ENCODE measurements around the gene AHI1.

Gene AHI1

DNA sequence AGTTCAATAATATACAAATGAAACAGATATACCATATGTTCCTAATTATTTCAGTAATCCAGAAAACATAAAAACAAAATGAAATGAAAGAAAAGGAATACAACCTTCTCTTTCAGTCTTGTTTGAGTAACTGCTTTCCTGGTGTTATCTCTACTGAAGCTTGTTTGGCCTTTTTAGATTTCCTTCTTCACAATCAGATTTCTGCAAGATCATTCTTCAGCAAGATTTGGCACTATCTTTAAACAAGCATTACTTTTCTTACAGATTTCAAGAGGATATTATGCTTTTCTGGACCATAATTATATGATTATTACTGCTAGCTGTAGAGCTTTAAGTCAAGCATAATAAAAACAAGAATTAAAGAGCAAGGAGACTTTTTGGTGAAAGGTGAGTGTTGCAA, 196.2 kb downstream of the AHI1 start:
- Histone ChIP-seq H3K27me3 (ENCODE audit: control insufficient read depth, insufficient read depth, low read length) (no peaks in the 10 kb centered on the region), H3K36me3 (ENCODE audit: control insufficient read depth, insufficient read depth, low read length) (no peaks in the 10 kb centered on the region), H3K4me3 (ENCODE audit: low read length) (no peak overlapping the region), H3K4me1 (ENCODE audit: control insufficient read depth, insufficient read depth, low read length) (no peaks in the 10 kb centered on the region), H3K9me3 (ENCODE audit: control insufficient read depth, insufficient read depth, low read length) (no peaks in the 10 kb centered on the region), H3K27ac (ENCODE audit: low read length) (no peak overlapping the region)
- no peak for DNase-seq (ENCODE audit: low read depth, low spot score)

DNA sequence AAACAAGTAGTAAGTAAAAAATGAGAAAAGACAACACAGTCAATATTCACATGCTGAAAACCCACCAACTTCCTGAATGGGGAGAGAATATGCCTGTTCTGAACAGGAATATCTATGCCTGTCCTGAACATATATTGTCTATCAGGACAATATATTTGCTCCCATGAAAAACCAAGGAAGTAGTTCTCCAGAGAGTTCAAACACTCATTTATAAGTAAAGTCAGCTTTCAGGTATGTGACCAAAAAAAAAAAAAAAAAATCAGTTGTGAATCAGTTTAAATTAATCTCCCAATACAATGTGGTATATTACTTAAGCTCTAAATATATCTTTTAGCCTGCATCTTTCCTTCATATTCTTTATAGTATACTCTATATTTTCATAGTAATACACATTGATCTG, 197.0 kb downstream of the AHI1 start:
- Histone ChIP-seq H3K27ac (ENCODE audit: low read length) (no peak overlapping the region), H3K4me3 (ENCODE audit: low read length) (no peak overlapping the region), H3K36me3 (ENCODE audit: control insufficient read depth, insufficient read depth, low read length) (no peaks in the 10 kb centered on the region), H3K9me3 (ENCODE audit: control insufficient read depth, insufficient read depth, low read length) (no peaks in the 10 kb centered on the region), H3K27me3 (ENCODE audit: control insufficient read depth, insufficient read depth, low read length) (no peaks in the 10 kb centered on the region), H3K4me1 (ENCODE audit: control insufficient read depth, insufficient read depth, low read length) (no peaks in the 10 kb centered on the region)
- no peak for DNase-seq (ENCODE audit: low read depth, low spot score)

DNA sequence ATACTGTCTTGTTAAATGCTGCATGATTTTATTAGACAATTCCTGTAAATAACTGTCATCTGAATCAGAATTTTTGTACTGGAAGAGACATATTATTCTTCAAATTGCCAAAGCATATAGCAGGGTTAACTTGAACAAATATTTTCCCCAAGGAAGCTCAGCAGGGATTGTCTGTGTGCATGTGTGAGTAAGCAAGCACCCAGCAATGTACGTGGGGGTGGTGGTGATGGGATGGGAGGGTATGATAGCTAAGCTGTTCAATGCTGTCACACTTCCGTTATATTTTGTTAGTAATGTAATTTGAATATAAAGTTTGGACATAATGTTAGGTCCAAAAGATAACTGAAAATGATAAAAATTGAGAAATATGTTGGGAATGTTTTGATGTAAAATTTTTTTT, 198.3 kb downstream of the AHI1 start:
- Histone ChIP-seq H3K27ac (ENCODE audit: low read length) (no peak overlapping the region), H3K4me1 (ENCODE audit: control insufficient read depth, insufficient read depth, low read length) (no peaks in the 10 kb centered on the region), H3K36me3 (ENCODE audit: control insufficient read depth, insufficient read depth, low read length) (no peaks in the 10 kb centered on the region), H3K9me3 (ENCODE audit: control insufficient read depth, insufficient read depth, low read length) (no peaks in the 10 kb centered on the region), H3K4me3 (ENCODE audit: low read length) (no peak overlapping the region), H3K27me3 (ENCODE audit: control insufficient read depth, insufficient read depth, low read length) (no peaks in the 10 kb centered on the region)
- 100% methylated on average over 1 of the region's 2 CpGs for WGBS (ENCODE audit: insufficient coverage, insufficient read length)
- DNase-seq (ENCODE audit: low read depth, low spot score), result no peak

DNA sequence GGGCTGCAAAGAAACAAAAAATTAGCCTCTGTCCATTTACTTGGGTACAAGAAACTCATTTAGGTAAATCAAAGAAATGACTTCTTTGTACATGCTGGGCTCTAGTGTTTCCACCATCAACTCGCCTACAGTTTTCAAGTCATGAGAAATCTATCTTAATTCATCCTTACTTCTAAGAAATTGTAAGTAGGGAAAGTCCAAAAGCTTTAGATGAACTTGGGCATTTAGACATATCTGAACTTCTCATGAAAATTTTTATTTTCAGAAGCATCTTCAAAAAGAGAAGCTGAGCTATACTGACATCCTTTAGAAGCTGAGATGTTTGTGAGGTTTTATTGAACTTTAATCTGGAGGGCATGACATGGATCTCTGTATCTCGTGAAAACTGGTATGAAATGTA, 199.1 kb downstream of the AHI1 start:
- Histone ChIP-seq H3K27me3 (ENCODE audit: control insufficient read depth, insufficient read depth, low read length) (no peaks in the 10 kb centered on the region), H3K36me3 (ENCODE audit: control insufficient read depth, insufficient read depth, low read length) (no peaks in the 10 kb centered on the region), H3K27ac (ENCODE audit: low read length) (no peak overlapping the region), H3K9me3 (ENCODE audit: control insufficient read depth, insufficient read depth, low read length) (no peaks in the 10 kb centered on the region), H3K4me1 (ENCODE audit: control insufficient read depth, insufficient read depth, low read length) (no peaks in the 10 kb centered on the region), H3K4me3 (ENCODE audit: low read length) (no peak overlapping the region)
- DNase-seq (ENCODE audit: low read depth, low spot score), result no peak
- WGBS (ENCODE audit: insufficient coverage, insufficient read length), result no CpG with 5 or more reads among the region's 2 CpGs

DNA sequence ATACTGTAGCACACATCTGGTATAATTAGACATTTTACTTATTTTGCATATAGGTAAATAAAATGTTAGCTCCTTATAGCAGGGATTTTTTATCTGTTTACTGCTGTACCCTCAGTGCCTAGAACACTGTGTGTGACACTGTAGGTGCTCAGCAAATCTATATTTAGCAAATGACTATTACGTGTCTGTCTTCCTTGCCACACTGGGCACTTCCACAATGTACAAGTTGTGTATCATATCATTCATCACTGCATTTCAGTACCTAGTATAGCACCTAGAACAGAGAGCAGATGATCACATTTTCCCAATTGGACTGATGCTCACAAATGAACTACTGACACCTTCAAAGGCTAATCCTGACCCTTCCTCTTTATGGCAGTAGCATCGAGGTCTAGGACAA, 200.8 kb downstream of the AHI1 start:
- no peak for DNase-seq (ENCODE audit: low read depth, low spot score)
- Histone ChIP-seq H3K4me1 (ENCODE audit: control insufficient read depth, insufficient read depth, low read length) (no peaks in the 10 kb centered on the region), H3K27me3 (ENCODE audit: control insufficient read depth, insufficient read depth, low read length) (no peaks in the 10 kb centered on the region), H3K36me3 (ENCODE audit: control insufficient read depth, insufficient read depth, low read length) (no peaks in the 10 kb centered on the region), H3K9me3 (ENCODE audit: control insufficient read depth, insufficient read depth, low read length) (no peaks in the 10 kb centered on the region), H3K27ac (ENCODE audit: low read length) (no peak overlapping the region), H3K4me3 (ENCODE audit: low read length) (no peak overlapping the region)
- WGBS (ENCODE audit: insufficient coverage, insufficient read length), result no CpG with 5 or more reads among the region's 2 CpGs

DNA sequence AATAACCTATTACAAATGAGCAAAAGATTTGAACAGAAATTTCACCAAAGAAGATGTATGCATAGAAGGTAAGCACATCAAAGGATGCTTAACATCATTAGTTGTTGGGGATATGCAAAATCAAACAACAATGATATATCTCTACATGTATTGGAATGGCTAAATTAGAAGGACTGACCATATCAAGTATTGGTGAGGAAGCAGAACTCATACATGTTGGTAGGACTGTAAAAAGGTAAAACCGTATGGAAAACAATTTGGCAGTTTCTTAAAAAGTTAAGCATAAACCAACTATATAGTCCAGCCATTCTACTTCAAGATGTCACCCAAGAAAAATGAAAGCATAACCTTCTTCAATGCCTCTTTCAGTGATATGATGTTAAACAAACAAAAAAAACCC, 202.5 kb downstream of the AHI1 start:
- Histone ChIP-seq H3K36me3 (ENCODE audit: control insufficient read depth, insufficient read depth, low read length) (no peaks in the 10 kb centered on the region), H3K4me3 (ENCODE audit: low read length) (no peak overlapping the region), H3K9me3 (ENCODE audit: control insufficient read depth, insufficient read depth, low read length) (no peaks in the 10 kb centered on the region), H3K4me1 (ENCODE audit: control insufficient read depth, insufficient read depth, low read length) (no peaks in the 10 kb centered on the region), H3K27me3 (ENCODE audit: control insufficient read depth, insufficient read depth, low read length) (no peaks in the 10 kb centered on the region), H3K27ac (ENCODE audit: low read length) (no peak overlapping the region)
- no CpG with 5 or more reads among the region's 1 CpG for WGBS (ENCODE audit: insufficient coverage, insufficient read length)
- no peak for DNase-seq (ENCODE audit: low read depth, low spot score)

DNA sequence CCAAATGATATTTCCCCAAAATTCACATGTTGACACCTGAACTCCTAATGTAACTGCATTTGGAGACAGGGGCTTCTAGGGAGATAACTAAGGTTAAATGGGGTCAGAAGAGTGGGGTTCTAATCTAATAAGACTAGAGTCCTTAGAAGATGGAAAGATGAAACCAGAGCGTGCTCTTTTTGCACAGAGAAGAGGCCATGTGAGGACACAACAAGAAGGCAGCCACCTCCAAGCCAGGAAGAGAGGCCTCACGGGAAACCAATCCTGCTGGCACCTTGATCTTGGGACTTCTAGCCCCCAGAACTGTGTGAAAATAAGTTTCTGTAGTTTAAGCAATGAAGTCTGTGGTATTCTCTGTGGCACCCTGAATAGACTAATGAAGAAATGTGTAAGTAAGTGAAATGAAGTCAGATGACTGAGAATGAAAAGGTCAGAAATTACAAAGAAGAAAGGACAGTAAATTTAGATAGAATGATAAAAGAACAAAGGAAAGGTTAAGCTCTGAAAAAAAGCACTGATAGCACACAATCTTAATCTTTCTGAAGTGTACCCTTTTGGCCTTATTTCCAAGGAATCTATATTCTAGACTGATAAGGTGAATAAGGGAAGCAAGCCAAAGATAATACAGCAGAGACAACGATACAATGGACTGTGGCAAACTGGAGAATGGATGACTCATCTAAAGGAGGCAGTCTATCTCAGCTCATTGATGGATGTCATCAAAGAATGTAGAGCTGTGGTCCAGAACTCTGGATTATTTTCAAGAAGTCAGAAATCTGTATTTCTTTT, 206.1 kb downstream of the AHI1 start:
- DNase-seq (ENCODE audit: low read depth, low spot score), result no peak
- no peak overlapping the region for H3K27ac ChIP-seq (ENCODE audit: low read length)

DNA sequence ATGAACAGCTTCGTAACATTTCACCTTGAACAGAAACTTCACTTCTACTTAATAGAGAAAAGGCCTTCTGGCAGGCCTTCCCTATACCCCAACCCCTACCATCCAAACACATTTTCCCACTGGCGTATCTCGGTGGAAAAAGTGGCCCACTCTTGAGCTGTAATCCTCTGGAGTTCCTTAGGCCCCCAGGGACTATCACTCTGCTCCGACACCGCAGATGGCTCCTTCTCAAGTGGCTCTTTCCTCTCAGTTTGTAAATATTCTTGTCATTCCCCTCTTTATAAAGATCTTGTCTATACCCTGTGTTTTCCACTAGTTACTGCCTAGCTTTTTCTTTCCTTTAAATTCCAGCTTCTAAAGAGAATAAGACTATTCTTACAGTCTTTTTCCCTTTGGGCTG, 207.7 kb downstream of the AHI1 start:
- Histone ChIP-seq H3K4me3 (ENCODE audit: low read length) (no peak overlapping the region), H3K27ac (ENCODE audit: low read length) (no peak overlapping the region), H3K27me3 (ENCODE audit: control insufficient read depth, insufficient read depth, low read length) (no peaks in the 10 kb centered on the region), H3K9me3 (ENCODE audit: control insufficient read depth, insufficient read depth, low read length) (no peaks in the 10 kb centered on the region), H3K36me3 (ENCODE audit: control insufficient read depth, insufficient read depth, low read length) (no peaks in the 10 kb centered on the region), H3K4me1 (ENCODE audit: control insufficient read depth, insufficient read depth, low read length) (no peaks in the 10 kb centered on the region)
- no peak for DNase-seq (ENCODE audit: low read depth, low spot score)
- WGBS (ENCODE audit: insufficient coverage, insufficient read length), result no CpG with 5 or more reads among the region's 5 CpGs

More for the DNA sequence above, 206.1 kb downstream of the AHI1 start:
- Histone ChIP-seq H3K4me3 (ENCODE audit: low read length) (no peak overlapping the region), H3K9me3 (ENCODE audit: control insufficient read depth, insufficient read depth, low read length) (no peaks in the 10 kb centered on the region), H3K36me3 (ENCODE audit: control insufficient read depth, insufficient read depth, low read length) (no peaks in the 10 kb centered on the region), H3K4me1 (ENCODE audit: control insufficient read depth, insufficient read depth, low read length) (no peaks in the 10 kb centered on the region), H3K27me3 (ENCODE audit: control insufficient read depth, insufficient read depth, low read length) (no peaks in the 10 kb centered on the region)
- WGBS (ENCODE audit: insufficient coverage, insufficient read length), result no CpG with 5 or more reads among the region's 3 CpGs

DNA sequence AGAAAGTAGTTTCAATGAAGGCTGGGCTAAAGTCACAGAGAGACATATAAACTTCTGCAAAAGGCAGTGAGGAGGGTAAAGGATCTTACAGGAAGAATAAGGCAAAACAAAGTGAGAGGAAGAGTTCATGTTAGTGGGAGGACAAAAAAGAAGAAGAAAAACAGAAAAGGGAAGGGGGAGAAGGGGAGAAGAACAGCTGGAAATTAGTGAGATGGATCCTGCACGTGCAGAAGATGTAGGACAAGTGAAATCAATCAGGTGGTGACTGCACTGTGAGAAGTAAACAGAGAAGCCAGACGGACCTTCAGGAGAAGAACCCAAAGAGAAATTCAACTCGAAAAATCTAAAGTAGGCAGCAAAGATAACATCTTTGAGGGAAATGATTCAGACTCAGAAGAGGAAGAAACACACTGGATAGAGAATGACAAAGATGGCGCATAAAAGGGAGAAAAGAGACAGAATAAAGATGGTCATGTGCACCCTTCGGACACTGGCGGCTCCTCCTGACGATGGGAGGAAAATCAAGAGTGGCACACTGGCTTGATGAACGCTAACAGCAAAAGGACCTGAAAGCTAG, 210.5 kb downstream of the AHI1 start:
- H3K4me3 ChIP-seq (ENCODE audit: low read length), result no peak overlapping the region
- H3K27ac ChIP-seq (ENCODE audit: low read length), result no peak overlapping the region
- no peak for DNase-seq (ENCODE audit: low read depth, low spot score)
- H3K9me3 ChIP-seq (ENCODE audit: control insufficient read depth, insufficient read depth, low read length), result no peaks in the 10 kb centered on the region
- H3K27me3 ChIP-seq (ENCODE audit: control insufficient read depth, insufficient read depth, low read length), result no peaks in the 10 kb centered on the region
- H3K4me1 ChIP-seq (ENCODE audit: control insufficient read depth, insufficient read depth, low read length), result no peaks in the 10 kb centered on the region
- no CpG with 5 or more reads among the region's 8 CpGs for WGBS (ENCODE audit: insufficient coverage, insufficient read length)
- H3K36me3 ChIP-seq (ENCODE audit: control insufficient read depth, insufficient read depth, low read length), result no peaks in the 10 kb centered on the region

DNA sequence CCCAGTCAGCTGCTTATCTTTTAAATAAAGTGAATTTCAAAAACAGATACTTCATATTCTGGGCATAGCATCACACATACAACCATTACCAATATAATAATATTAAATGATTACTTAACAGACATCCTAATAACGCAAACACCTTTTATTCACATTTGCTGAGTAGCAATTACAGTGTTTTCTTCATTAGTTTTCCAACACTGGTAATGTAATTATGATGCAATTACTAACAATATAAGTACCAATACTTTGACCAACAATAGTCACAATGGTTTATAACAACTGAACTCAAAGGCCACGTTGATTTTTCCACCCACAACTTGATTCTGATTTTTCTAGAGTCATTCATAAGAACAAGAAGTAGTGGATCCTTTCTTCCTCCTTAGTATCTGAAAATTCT, 212.4 kb downstream of the AHI1 start:
- DNase-seq (ENCODE audit: low read depth, low spot score), result no peak
- WGBS (ENCODE audit: insufficient coverage, insufficient read length), result 100% methylated on average over 1 of the region's 2 CpGs
- no peaks in the 10 kb centered on the region for H3K4me1 ChIP-seq (ENCODE audit: control insufficient read depth, insufficient read depth, low read length)
- no peak overlapping the region for H3K4me3 ChIP-seq (ENCODE audit: low read length)
- H3K36me3 ChIP-seq (ENCODE audit: control insufficient read depth, insufficient read depth, low read length), result no peaks in the 10 kb centered on the region
- H3K9me3 ChIP-seq (ENCODE audit: control insufficient read depth, insufficient read depth, low read length), result no peaks in the 10 kb centered on the region
- H3K27ac ChIP-seq (ENCODE audit: low read length), result no peak overlapping the region
- no peaks in the 10 kb centered on the region for H3K27me3 ChIP-seq (ENCODE audit: control insufficient read depth, insufficient read depth, low read length)

DNA sequence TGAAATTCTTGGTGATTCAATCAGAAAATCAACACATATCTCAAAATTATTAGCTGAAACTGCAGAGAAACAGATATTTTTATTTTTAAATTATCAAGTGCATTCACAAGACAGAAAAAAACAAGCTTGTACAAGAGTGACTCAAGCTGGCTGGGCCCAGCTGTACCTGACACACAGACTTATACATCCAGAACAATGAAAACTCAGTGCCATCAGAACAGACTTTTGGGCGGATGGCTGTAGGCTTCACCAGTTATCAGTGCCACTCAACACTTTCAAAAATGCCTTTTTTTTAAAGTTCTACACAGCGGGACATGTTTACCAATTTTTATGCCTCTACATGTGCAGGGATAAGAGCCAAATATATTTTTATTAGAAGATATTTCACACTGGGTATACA, 213.6 kb downstream of the AHI1 start:
- WGBS (ENCODE audit: insufficient coverage, insufficient read length), result no CpG with 5 or more reads among the region's 2 CpGs
- no peak for DNase-seq (ENCODE audit: low read depth, low spot score)
- no peaks in the 10 kb centered on the region for H3K4me1 ChIP-seq (ENCODE audit: control insufficient read depth, insufficient read depth, low read length)

More for the DNA sequence above, 213.6 kb downstream of the AHI1 start:
- Histone ChIP-seq H3K4me3 (ENCODE audit: low read length) (no peak overlapping the region), H3K36me3 (ENCODE audit: control insufficient read depth, insufficient read depth, low read length) (no peaks in the 10 kb centered on the region), H3K9me3 (ENCODE audit: control insufficient read depth, insufficient read depth, low read length) (no peaks in the 10 kb centered on the region), H3K27ac (ENCODE audit: low read length) (no peak overlapping the region), H3K27me3 (ENCODE audit: control insufficient read depth, insufficient read depth, low read length) (peaks cover 2% of the 10 kb centered on the region; the same call in 1 of the 2 replicates)
